H1 (cell line): ENCODE data around the gene TUT7.

Experiments used
- EZH2 ChIP-seq: fragments of 200-600 bp; sonication (generic); IDR thresholded peaks from 2 replicates; pipeline ENCODE4 v1.7.1; 2012; ENCODE audit warnings: low read depth, mild to moderate bottlenecking, moderate library complexity, low read length, inconsistent platforms; ENCODE audit not compliant: severe bottlenecking
- HDAC2 ChIP-seq, 2 experiments: fragments of 300-600 bp in 1 of 2; sonication (generic) in 1 of 2; IDR thresholded peaks; 2 replicates each; pipeline ENCODE4 v1.6.1; 2011 to 2012; ENCODE audit warnings: low read depth in 2 of 2, low read length in 2 of 2, mild to moderate bottlenecking in 2 of 2, moderate library complexity in 2 of 2, borderline replicate concordance in 1 of 2, inconsistent platforms in 1 of 2
- POLR2AphosphoS5 ChIP-seq: IDR thresholded peaks from 2 replicates; pipeline ENCODE4 v1.6.1; 2011; ENCODE audit warnings: low read depth, low read length
- RAD21 ChIP-seq, 2 experiments: IDR thresholded peaks in 1 of 2; conservative IDR thresholded peaks in 1 of 2; 2 replicates each; pipeline ENCODE4 v1.6.1; 2011; ENCODE audit warnings: low read depth in 2 of 2, low read length in 2 of 2, improper control_type of control experiment in 1 of 2, inconsistent platforms in 1 of 2, mild to moderate bottlenecking in 1 of 2, moderate library complexity in 1 of 2
- TF ChIP-seq, protein P1 (sequence below): IDR thresholded peaks from 2 replicates; pipeline ENCODE4 v1.6.1; 2011; ENCODE audit warnings: low read length, improper control_type of control experiment
- TF ChIP-seq, protein P2 (sequence below), 3 experiments: IDR thresholded peaks; 1 replicate in 2 of 3; 2 replicates in 1 of 3; pipeline versions ENCODE4 v1.5.1 to v1.6.1; 2011; ENCODE audit warnings: low read length in 3 of 3, mild to moderate bottlenecking in 3 of 3, inconsistent platforms in 2 of 3, low read depth in 1 of 3, moderate library complexity in 1 of 3; ENCODE audit not compliant: insufficient read depth in 1 of 3; ENCODE audit errors: control extremely low read depth in 1 of 3

DNA sequence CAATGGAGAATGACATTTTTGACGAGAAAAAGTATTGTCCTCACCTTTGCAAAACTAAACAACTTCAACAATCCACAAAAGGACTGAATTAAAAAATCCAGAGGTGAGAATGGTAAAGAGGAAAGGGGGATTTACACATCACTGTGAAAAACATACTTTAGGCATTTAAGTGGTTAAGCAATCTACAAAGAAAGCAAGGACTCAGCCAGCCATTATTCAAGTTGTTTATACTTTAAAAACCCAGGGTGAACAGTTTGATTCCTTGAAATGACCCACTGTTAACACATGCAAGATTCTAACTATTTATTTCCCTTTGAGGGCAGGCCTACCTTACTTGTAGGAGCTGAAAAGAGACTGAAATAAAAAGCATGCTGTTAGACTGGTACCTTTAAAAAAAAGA lies 29.3 kb downstream of the TUT7 start:
- TF ChIP-seq, protein P1, sequence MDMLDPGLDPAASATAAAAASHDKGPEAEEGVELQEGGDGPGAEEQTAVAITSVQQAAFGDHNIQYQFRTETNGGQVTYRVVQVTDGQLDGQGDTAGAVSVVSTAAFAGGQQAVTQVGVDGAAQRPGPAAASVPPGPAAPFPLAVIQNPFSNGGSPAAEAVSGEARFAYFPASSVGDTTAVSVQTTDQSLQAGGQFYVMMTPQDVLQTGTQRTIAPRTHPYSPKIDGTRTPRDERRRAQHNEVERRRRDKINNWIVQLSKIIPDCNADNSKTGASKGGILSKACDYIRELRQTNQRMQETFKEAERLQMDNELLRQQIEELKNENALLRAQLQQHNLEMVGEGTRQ, result no peak
- TF ChIP-seq, protein P2, sequence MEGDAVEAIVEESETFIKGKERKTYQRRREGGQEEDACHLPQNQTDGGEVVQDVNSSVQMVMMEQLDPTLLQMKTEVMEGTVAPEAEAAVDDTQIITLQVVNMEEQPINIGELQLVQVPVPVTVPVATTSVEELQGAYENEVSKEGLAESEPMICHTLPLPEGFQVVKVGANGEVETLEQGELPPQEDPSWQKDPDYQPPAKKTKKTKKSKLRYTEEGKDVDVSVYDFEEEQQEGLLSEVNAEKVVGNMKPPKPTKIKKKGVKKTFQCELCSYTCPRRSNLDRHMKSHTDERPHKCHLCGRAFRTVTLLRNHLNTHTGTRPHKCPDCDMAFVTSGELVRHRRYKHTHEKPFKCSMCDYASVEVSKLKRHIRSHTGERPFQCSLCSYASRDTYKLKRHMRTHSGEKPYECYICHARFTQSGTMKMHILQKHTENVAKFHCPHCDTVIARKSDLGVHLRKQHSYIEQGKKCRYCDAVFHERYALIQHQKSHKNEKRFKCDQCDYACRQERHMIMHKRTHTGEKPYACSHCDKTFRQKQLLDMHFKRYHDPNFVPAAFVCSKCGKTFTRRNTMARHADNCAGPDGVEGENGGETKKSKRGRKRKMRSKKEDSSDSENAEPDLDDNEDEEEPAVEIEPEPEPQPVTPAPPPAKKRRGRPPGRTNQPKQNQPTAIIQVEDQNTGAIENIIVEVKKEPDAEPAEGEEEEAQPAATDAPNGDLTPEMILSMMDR (IDR thresholded peaks at IDR 0.05; ENCODE audit: control extremely low read depth in 1 of 3, insufficient read depth in 1 of 3, low read depth in 1 of 3, low read length in 3 of 3), result no peak
- TF ChIP-seq POLR2AphosphoS5 (no peak), HDAC2 (IDR thresholded peaks at IDR 0.05; ENCODE audit: borderline replicate concordance in 1 of 2, low read depth in 2 of 2, low read length in 2 of 2) (no peak), EZH2 (no peak), RAD21 (IDR thresholded peaks at IDR 0.05 in 1 of 2, conservative IDR thresholded peaks at IDR 0.05 in 1 of 2; ENCODE audit: low read depth in 2 of 2, low read length in 2 of 2) (no peak)
